Activated T-helper 1 cell treated with anti-CD3 and anti-CD28 coated beads, Interleukin-12 subunit alpha, Interleukin-12 subunit beta, Interleukin-2, Interleukin-4 antibody, amounts not matched to agents 30 ng/mL and 10 ng/mL and 1 ng/mL, durations not matched to agents 14 hours and 24 hours and 36 hours (primary cell): ENCODE results near the gene SESN2. TPM values are rescaled to one million over a fixed set of nuclear protein-coding genes. Genes with fewer than 3 reads are reported as not detected.
A peak's percentile ranks its signal among the peaks of the same experiment; 100 is the strongest.

Source experiments
- DNase-seq: peaks from one replicate; pipeline ENCODE4 v3.0.0; 2021; ENCODE audit warnings: low spot score
- H3K27ac Mint-ChIP-seq: one replicate; pipeline ENCODE4 v1.8.0; 2021; ENCODE audit warnings: mild to moderate bottlenecking, mixed read lengths
- H3K27me3 Mint-ChIP-seq: one replicate; pipeline ENCODE4 v1.8.0; 2022; ENCODE audit warnings: mild to moderate bottlenecking, moderate library complexity, mixed read lengths; ENCODE audit not compliant: insufficient read depth
- H3K36me3 Mint-ChIP-seq: one replicate; pipeline ENCODE4 v1.8.0; 2021; ENCODE audit warnings: low read depth, mixed read lengths
- H3K4me1 Mint-ChIP-seq: one replicate; pipeline ENCODE4 v1.8.0; 2021; ENCODE audit warnings: low read depth, mixed read lengths
- H3K4me3 Mint-ChIP-seq: one replicate; pipeline ENCODE4 v1.8.0; 2021; ENCODE audit warnings: mild to moderate bottlenecking, moderate library complexity, mixed read lengths
- H3K9me3 Mint-ChIP-seq: one replicate; pipeline ENCODE4 v1.8.0; 2021; ENCODE audit warnings: mixed read lengths
- intact Hi-C: fragments of 100-400 bp; cut with micrococcal nuclease; formaldehyde crosslinking; loops from one replicate; pipeline ENCODE4 v1.15.1; 2024
- total RNA-seq: library from RNA; stranded (reverse); gene quantifications from 2 replicates; pipeline ENCODE4 v1.2.3, GENCODE V29; 2022

Gene SESN2, protein sequence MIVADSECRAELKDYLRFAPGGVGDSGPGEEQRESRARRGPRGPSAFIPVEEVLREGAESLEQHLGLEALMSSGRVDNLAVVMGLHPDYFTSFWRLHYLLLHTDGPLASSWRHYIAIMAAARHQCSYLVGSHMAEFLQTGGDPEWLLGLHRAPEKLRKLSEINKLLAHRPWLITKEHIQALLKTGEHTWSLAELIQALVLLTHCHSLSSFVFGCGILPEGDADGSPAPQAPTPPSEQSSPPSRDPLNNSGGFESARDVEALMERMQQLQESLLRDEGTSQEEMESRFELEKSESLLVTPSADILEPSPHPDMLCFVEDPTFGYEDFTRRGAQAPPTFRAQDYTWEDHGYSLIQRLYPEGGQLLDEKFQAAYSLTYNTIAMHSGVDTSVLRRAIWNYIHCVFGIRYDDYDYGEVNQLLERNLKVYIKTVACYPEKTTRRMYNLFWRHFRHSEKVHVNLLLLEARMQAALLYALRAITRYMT
- total RNA-seq = 18.7 and 19.3 TPM in 2 replicates

DNA sequence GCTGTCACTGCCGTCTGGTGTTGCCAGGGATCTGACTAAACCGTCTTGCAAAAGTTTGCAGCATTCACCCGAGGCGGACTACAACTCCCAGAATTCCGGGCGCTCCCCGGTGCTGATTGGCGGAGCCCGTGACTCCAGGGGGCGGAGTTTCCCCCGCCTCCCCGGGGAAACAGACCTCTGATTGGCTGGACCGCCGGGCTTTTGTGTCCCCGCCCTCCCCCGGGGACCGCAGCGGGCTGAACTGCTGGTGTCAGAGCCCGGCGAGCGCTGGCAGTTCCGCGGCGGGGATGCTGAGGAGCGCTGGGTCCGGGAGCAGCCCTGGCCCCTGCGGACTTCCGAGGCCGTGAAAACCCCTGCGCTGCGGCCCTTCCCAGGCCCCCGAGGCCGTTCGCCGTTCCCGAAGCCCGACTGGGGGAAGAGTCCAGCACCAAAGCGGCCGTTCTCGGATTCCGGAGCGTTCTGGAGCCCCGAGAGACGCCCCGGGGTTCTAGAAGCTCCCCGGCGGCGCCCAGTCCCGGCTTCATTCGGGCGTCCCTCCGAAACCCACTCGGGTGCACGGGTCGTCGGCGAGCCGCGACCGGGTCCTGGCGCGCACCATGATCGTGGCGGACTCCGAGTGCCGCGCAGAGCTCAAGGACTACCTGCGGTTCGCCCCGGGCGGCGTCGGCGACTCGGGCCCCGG is at the start of gene SESN2:
Gene SESN2 (plus strand): TSS at position 267 of the 682 bp plus-strand sequence. CDS start 330 bp downstream, at position 597.
- no peaks in the 10 kb centered on the region for H3K9me3 Mint-ChIP-seq
- peak; percentile 99 for DNase-seq
- H3K27ac Mint-ChIP-seq = peak within 1 kb of the TSS; percentile 90
- H3K27me3 Mint-ChIP-seq = no peaks in the 10 kb centered on the region
- peaks cover 7% of the 10 kb centered on the region for H3K36me3 Mint-ChIP-seq
- intact Hi-C loops = loop anchor here (1.0 kb wide), 7 partner anchors 11 to 322 kb away; partner anchors contain the start of gene PHACTR4
- H3K4me1 Mint-ChIP-seq = peaks cover 51% of the 10 kb centered on the region
- H3K4me3 Mint-ChIP-seq = peak within 1 kb of the TSS; percentile 82

DNA sequence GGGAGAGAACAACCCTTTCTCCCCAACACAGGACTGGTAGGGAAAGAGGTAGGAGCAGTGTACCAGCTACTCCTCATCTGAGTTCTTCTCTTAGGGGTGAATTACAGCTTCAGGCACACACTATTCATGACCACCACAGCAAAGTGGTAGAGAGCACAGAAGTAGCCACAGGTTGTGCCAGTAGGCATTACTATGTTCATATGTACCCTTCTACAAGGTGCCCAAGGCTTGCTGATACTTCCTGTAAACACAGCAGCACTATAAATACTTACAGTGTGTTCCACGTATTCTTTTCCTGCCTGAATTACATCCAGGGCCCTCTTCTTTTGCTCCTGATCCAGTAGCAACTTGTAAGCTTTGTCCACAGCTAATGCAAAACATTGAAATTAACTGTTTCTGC is 49.6 kb upstream of the SESN2 start:
- Mint-ChIP-seq H3K27ac (no peak overlapping the region), H3K27me3 (no peaks in the 10 kb centered on the region), H3K4me1 (peaks cover 19% of the 10 kb centered on the region), H3K36me3 (peaks cover 22% of the 10 kb centered on the region), H3K9me3 (no peaks in the 10 kb centered on the region), H3K4me3 (no peak overlapping the region)
- no peak for DNase-seq
- intact Hi-C loops = loop anchor here (1.0 to 5.0 kb wide), 4 partner anchors 118 to 351 kb away; no protein-coding TSS in a partner anchor

DNA sequence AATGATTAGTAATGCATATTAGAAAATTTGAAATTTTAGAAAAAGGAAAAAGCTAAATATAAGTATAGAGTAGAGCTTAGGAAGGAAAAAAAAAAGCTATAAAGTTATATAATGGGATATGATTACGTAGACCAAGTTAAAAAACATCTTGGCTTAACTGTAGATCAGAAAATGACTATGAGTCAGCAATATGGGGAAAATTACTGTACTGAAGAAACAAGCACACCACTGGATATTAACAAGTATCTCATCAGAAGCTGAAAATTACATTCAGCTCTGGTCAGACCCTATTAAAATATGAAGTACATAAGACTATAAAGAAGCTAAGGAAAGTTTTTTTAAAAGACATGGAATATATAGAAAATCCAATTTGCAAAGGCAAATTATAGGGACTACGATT is 46.0 kb upstream of the SESN2 start:
- DNase-seq = no peak
- Mint-ChIP-seq H3K36me3 (peaks cover 13% of the 10 kb centered on the region), H3K27ac (no peak overlapping the region), H3K27me3 (no peaks in the 10 kb centered on the region), H3K4me1 (peaks cover 11% of the 10 kb centered on the region), H3K9me3 (no peaks in the 10 kb centered on the region), H3K4me3 (no peak overlapping the region)
- intact Hi-C loops = no loop called here

DNA sequence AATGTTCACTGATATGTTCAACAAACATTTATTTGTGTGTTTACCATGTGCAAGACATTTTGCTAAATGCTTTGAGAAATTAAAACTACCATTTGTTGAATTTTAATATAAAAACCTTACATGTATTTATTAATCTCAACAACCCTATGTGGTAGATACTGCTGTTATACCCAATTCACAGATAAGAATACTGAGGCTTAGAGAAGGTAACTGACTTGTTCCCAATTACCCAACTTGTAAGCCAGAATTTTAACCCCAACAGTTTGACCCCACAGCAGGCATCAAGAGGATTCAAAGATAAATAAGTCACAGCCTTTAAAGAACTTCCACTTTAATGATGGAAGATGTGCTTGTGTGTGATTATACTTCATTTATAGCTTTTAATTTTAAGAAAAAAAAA is 30.2 kb upstream of the SESN2 start:
- Mint-ChIP-seq H3K36me3 (peaks cover 35% of the 10 kb centered on the region), H3K27ac (no peak overlapping the region)

DNA sequence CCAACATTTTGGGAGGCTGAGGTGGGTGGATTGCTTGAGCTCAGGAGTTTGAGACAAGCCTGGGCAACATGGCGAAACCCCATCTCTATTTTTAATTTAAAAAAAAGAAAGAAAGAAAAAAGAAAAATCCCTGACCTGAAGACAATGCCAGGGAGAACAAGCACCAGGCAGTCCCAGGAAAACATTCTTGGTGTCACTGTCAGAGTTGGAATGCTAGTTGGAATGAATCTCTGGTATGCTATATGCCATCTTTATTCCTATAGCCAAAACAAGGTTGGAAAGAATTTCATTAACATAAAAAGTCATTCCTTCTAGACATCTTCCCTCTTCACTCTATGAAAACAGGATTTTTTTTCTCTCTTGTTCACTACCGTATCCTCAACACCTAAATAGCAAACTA is 29.3 kb upstream of the SESN2 start:
- Mint-ChIP-seq H3K36me3 (peaks cover 31% of the 10 kb centered on the region), H3K27me3 (no peaks in the 10 kb centered on the region), H3K4me3 (peak overlapping the region; percentile 54), H3K4me1 (peaks cover 22% of the 10 kb centered on the region), H3K9me3 (no peaks in the 10 kb centered on the region), H3K27ac (no peak overlapping the region)
- intact Hi-C loops = no loop called here
- no peak for DNase-seq

More for the DNA sequence above, 30.2 kb upstream of the SESN2 start:
- H3K4me1 Mint-ChIP-seq = peaks cover 22% of the 10 kb centered on the region
- intact Hi-C loops = no loop called here
- DNase-seq = no peak
- no peak overlapping the region for H3K4me3 Mint-ChIP-seq
- no peaks in the 10 kb centered on the region for H3K9me3 Mint-ChIP-seq
- H3K27me3 Mint-ChIP-seq = no peaks in the 10 kb centered on the region

DNA sequence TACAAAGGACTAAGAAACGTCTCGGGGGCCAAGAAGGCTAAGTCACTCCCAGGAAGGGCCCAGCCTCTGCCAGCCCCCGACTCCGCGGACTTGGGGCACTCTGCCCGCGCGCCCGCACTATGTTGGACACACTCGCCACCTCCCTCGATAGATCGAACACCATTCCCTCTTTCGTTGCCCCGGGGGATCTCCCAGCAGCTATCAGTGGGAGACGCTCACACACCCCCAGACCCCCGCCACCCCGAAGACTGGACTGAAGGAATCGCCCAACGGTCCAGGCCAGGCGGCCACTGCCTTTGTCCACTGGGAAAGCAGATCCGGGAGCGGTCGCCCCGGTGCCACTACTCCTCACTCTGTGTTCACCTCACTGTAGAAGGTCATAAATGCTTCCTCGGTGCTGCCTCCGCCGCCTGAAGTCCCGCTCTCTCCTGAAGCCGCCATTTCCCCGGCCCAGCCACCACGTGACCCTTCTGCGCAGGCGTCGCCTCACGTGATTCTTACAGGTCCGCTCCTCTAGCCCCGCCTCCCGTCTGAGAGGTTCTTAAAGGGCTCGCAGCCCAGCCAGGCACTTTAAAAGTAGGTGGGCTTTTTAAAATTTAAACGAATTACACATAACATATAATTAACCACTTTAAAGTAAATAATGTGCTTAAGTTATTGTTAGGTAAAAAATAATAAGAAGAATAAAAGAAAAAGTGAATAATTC is 26.6 kb upstream of the SESN2 start, which contains the start of gene DNAJC8:
Gene DNAJC8 (minus strand): TSS at position 472 of the 706 bp plus-strand sequence. CDS start 31 bp downstream, at position 441.
- H3K9me3 Mint-ChIP-seq = no peaks in the 10 kb centered on the region
- H3K36me3 Mint-ChIP-seq = peaks cover 14% of the 10 kb centered on the region
- H3K27ac Mint-ChIP-seq = peak within 1 kb of the TSS; percentile 98
- intact Hi-C loops = loop anchor here (1.0 kb wide), 1 partner anchor 141 kb away; no protein-coding TSS in a partner anchor
- H3K4me3 Mint-ChIP-seq = peak within 1 kb of the TSS; percentile 98
- H3K27me3 Mint-ChIP-seq = no peaks in the 10 kb centered on the region
- DNase-seq = peak; percentile 94
- peaks cover 22% of the 10 kb centered on the region for H3K4me1 Mint-ChIP-seq

DNA sequence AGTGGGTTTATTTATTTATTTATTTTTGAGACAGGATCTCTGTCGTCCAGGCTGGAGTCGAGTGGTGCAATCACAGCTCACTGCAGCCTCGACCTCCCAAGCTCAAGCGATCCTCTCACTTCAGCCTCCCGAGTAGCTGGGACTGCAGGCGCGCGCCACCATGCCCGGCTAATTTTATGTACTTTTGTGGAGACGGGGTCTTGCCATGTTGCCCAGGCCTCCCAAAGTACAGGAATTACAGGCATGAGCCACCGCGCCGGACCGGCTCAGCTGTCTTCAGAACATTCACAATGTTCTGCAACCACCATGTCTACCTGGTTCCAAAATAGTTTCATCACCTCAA is 26.1 kb upstream of the SESN2 start:
- Mint-ChIP-seq H3K9me3 (no peaks in the 10 kb centered on the region), H3K4me3 (peak overlapping the region; percentile 55), H3K27ac (no peak overlapping the region), H3K36me3 (peaks cover 14% of the 10 kb centered on the region), H3K27me3 (no peaks in the 10 kb centered on the region), H3K4me1 (peaks cover 22% of the 10 kb centered on the region)
- intact Hi-C loops = no loop called here
- no peak for DNase-seq

DNA sequence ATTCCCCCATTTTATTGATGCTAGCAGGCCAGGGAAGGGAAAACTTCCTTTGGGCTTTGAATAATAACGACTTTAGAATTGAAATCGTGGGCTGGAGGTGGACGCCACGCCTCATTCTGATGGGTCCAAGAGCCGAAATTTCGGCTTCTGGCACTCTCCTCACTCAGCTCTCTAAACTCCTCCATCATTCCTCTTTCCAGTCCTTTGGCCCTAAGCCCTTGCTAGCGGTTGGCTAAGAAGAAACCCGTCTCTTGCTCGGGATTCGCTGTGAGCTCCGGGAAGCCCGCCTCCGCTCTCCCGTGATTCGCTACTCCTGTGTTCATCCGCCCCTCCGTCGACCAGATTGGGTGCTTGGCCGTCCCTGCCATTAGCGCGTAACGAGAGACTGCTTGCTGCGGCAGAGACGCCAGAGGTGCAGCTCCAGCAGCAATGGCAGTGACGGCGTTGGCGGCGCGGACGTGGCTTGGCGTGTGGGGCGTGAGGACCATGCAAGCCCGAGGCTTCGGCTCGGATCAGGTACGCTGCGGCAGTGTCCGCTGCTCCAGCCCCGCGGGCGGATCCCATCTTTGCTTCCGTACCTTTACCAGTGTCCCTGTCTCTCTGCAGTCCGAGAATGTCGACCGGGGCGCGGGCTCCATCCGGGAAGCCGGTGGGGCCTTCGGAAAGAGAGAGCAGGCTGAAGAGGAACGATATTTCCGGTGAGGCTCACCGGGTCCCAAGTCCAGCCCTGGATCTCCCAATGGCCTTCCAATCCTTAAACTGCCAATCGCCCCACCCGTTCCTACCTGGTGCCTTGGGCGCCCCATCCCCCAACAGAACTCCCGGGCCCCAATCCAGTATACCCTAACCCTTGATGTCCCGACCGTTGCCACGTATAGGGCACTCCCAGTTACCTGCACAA is 23.3 kb upstream of the SESN2 start, which contains the start of gene ATP5IF1:
Gene ATP5IF1 (plus strand): TSS at position 370 of the 901 bp plus-strand sequence. CDS start 60 bp downstream, at position 430.
- Mint-ChIP-seq H3K4me1 (peaks cover 11% of the 10 kb centered on the region), H3K27me3 (no peaks in the 10 kb centered on the region), H3K36me3 (peaks cover 7% of the 10 kb centered on the region), H3K4me3 (no peak within 1 kb of the TSS), H3K9me3 (no peaks in the 10 kb centered on the region), H3K27ac (no peak within 1 kb of the TSS)
- intact Hi-C loops = loop anchor here (1.0 kb wide), 5 partner anchors 10 to 148 kb away; partner anchors contain the start of genes EYA3 and SESN2
- DNase-seq = peak; percentile 94

DNA sequence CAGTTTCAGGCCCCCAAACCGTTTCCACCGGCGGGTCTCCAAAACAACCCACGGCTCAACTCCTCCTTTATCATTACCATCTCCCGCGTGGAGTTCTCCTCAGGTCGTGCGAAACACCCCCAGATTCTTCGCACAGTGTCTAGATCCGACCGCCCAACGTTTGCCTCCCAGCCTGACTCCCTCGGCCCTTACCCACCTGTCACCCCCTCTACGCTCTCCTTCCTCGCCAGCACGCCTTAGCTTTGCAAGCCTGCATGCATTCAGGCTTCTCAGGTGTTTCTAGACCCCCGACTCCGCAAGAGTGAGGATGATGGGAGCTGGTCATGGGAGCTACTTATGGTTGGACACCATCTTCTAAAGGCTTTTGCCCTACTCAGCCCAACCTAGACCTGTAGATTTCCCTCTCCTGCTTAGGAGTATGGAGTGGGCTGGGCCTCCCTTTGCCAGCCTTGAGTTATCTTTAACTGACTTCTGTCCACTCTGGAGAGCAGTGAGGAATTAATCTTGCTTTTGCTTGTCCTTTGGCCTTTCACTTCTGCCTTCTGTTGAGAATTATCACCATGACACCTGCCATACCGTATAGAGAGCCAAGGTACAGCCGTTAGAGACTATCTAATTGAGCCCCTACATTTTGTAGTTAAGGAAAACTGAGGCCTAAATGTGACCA is 22.5 kb upstream of the SESN2 start:
- Mint-ChIP-seq H3K4me1 (peaks cover 10% of the 10 kb centered on the region), H3K27me3 (no peaks in the 10 kb centered on the region), H3K9me3 (no peaks in the 10 kb centered on the region), H3K4me3 (no peak overlapping the region), H3K36me3 (peaks cover 7% of the 10 kb centered on the region), H3K27ac (no peak overlapping the region)
- no peak for DNase-seq
- intact Hi-C loops = loop anchor here (1.0 kb wide), 4 partner anchors 10 to 148 kb away; partner anchors contain the start of gene EYA3

DNA sequence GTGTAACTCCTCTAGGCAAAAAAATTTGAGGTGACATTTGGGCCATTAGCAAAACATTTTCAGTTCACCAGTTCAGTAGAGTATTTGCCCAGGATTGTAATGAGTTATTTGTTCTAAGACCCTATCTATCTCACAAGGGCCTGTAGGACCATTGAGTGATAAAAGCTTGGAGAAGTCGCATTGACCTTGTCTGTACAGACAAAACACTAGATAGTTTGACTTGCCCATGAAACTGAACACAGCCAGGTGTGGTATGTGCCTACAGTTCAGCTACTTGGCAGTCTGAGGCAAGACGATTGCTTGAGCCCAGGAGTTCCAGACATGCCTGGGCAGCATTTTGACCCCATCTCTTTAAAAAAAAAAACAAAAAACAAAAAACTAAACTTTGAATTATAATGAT is 20.3 kb upstream of the SESN2 start:
- intact Hi-C loops = no loop called here
- H3K36me3 Mint-ChIP-seq = peaks cover 3% of the 10 kb centered on the region
- H3K4me3 Mint-ChIP-seq = no peak overlapping the region
- DNase-seq = no peak
- no peak overlapping the region for H3K27ac Mint-ChIP-seq
- no peaks in the 10 kb centered on the region for H3K9me3 Mint-ChIP-seq
- peaks cover 10% of the 10 kb centered on the region for H3K4me1 Mint-ChIP-seq
- no peaks in the 10 kb centered on the region for H3K27me3 Mint-ChIP-seq

DNA sequence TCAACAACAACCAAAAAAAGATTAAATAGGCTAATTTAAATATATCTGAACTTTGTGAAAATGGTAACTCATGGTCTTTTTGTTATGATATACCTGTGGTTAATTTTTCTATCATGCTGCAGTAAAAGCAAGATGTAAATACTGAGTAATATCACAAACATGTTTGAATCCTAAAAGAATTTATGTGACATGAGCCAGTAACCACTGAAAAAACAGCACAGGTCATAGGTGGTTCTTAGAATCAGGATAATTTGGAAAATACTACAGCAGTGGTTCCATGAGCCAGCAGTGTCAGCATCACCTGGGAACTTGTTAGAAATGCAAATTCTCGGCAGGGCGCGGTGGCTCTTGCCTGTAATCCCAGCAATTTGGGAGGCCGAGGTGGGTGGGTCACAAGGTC is 19.3 kb upstream of the SESN2 start:
- intact Hi-C loops = loop anchor here (10.0 kb wide), 1 partner anchor 645 kb away; no protein-coding TSS in a partner anchor
- Mint-ChIP-seq H3K4me3 (no peak overlapping the region), H3K27ac (no peak overlapping the region), H3K27me3 (no peaks in the 10 kb centered on the region), H3K4me1 (peaks cover 20% of the 10 kb centered on the region), H3K9me3 (no peaks in the 10 kb centered on the region), H3K36me3 (peaks cover 3% of the 10 kb centered on the region)
- no peak for DNase-seq
